Measurements from ENCODE around the gene GRM7.
"Not testable (repeated sequence)": the region's sequence is repeated elsewhere in the genome, so short reads cannot be mapped to it uniquely, and the experiment has no call there.

GRM7 gene

DNA sequence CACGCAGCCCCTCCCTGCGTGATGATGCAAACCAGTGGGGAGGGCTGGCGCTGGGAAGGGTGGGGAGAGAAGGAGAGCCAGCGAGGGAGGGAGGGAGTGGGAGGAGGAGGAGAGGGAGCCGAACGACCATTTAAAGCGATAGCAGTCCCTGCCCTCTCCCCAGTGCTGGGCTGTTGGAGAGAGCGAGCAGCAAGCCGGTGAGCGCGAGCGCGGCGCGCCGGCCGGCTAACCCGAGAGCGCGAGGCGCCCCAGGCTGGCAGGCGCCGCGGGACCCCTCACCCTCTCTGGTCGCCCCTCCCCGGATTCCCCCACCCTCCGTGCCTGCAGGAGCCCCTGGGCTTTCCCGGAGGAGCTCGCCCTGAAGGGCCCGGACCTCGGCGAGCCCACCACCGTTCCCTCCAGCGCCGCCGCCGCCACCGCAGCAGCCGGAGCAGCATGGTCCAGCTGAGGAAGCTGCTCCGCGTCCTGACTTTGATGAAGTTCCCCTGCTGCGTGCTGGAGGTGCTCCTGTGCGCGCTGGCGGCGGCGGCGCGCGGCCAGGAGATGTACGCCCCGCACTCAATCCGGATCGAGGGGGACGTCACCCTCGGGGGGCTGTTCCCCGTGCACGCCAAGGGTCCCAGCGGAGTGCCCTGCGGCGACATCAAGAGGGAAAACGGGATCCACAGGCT, at the start of gene GRM7:
Gene GRM7, plus strand, starts transcription at position 162 of the 671 bp plus-strand sequence.
- intact Hi-C loops (cut with DNase I): no loop called here
- DNase-seq: peak in 9 of 10 donors; percentile 28 to 96 (median 82)

DNA sequence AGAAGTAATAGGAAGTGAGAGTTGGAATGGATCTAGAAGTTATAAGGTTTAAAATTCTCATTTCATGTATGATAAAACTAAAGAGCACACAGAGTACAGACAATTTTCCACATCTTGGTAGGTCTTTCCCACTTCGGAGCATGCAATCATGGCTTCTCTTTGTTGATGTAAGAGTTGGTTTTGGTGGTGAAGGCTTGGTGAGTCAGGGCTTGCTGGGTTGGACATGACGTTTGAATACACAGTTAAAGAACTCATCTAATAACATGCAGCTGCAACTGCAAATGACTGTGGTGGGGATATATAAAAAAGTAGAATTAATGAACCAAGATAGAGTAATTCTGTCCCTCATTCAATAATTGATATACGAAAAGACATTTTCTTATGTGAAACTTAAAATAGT, 39.5 kb upstream of the GRM7 start:
- intact Hi-C loops (cut with DNase I): no loop called here
- no peak for DNase-seq

DNA sequence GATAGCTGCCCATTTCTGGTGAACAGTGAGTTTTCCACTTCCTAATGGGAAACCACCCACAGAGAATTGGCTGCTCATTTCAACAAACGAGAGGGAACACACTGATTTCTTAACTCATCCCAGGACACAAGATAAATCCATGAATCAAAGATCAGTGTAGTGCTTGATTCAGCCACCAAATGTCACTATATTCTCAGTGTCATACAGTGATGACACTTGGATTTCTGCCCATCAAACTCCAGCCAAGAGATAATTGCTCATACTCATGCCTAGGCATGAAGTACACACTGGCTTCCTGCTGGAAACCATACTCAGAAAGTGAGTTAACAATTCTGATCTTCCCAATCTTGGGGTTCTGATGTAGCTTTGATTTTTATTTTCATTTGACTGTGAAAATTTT, 35.4 kb upstream of the GRM7 start:
- DNase-seq: no peak
- intact Hi-C loops (cut with DNase I): no loop called here

DNA sequence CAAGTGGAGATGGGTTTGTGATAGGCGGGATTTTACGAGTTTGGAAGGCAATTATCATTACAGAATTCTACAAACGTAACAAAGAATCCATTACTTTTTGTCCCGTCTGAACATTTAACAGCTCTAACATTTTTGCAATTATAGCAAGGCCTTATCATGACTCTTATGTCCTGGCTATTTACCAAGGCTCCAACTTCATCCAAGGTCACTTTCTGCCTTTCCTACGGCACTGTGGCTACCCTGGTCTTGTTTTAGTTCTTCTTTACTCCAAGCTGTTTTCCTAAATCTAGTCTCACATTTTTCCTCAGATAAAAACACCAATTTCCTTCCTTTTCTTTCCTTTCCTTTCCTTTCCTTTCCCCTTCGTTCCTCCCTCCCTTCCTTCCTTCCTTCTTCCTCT, 33.5 kb upstream of the GRM7 start:
- DNase-seq: no peak
- intact Hi-C loops (cut with DNase I): no loop called here

DNA sequence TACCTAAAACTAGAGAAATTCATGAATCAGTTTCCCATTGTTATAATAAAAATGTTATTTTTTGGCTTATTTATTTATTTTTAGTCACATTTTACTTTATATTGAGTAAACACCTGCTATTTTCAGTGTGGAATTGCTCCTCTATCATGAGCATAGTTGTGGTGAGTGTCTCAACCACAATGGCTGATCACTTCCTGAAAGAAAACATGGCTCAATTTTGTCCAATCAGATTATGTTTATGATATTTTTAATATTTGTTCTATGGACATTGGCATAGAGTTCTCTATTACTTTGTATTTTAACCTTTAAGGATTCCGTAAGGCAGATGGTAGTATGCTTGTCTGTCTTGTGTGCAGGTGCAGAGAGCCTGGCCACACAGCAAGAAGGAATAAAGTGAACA, 16.2 kb upstream of the GRM7 start:
- no peak for DNase-seq
- intact Hi-C loops (cut with DNase I): no loop called here

DNA sequence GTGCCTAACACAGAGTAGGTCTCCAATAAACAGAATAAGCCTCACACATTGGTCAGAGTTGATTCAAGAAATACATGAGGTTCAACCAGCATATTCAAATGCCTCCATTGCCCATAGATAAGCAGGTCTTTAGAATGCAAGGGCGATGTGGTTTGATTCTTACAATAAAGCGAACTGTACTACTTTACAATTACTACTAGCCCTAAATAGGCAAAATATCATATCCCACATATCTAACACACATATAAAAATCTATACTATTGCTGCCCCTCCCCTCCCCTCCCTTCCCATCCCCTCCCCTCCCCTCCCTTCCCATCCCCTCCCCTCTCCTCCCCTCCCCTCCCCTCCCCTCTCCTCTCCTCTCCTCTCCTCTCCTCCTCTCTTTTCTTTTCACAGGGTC, 6.7 kb upstream of the GRM7 start:
- DNase-seq: no peak
- intact Hi-C loops (cut with DNase I): no loop called here

DNA sequence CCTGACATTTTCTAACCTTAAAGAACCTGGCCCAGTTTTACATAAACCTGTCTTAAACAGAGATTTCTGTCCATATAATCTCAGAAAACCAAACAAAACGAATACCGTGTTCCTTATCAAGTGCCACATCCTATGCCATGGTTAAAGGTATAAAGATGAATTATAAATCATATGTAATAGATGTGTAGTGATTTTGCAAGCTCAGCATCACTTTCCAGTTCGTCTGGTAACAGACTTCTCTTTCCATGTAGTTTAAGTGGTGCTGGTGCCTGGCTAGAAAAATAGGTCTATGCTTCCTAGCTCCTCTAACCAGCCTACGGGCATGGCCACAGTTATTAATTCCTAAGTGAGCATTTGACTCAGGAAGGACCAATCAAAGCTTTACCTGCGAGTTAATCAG, 3.4 kb upstream of the GRM7 start:
- DNase-seq: no peak
- intact Hi-C loops (cut with DNase I): no loop called here

DNA sequence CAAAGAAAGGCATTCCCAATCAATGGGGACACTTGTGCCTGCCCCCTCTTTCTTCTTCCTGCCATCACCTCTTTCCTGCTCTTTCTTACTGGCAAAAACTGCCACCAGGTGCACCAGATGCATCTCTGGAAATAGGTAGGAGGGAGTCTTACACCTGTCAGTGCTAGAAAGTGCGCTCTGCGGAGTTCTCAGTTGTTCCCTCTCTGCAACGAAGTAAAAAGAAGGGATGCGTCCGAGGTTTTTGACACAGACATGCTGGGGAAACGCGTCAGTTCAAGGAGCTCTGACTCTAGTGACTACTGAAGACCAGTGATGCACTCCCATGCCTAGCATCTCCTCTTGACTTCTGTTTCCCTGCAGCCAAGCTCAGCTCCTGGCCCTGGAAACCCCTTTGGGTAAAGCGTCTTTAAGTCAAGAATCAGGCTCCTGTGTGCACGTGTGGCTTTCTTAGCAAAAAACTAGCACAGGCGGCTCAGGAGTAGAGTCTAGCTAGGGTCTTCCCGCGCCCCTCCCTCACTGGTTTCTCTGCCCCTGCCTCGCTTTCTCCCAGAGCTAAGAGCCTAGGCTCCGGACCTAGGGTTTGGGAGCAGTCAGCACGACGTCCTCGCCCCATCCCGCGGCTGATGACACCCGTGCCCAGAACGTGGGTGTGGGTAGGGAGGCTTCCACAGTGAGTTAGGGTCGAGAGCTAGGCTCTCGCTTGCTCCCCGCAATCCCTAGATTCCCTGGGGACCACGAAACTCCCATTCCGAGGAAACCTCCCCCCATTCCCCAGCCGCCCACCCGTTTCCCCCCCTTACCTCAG, 564 bp upstream of the GRM7 start:
- intact Hi-C loops (cut with DNase I): no loop called here
- DNase-seq: no peak

DNA sequence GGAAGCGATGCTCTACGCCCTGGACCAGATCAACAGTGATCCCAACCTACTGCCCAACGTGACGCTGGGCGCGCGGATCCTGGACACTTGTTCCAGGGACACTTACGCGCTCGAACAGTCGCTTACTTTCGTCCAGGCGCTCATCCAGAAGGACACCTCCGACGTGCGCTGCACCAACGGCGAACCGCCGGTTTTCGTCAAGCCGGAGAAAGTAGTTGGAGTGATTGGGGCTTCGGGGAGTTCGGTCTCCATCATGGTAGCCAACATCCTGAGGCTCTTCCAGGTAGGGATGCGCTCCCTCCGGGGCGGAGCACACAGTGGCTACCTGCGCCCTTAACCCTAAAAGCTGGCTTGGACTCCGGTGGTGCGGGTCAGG, 698 bp downstream of the GRM7 start:
- intact Hi-C loops (cut with DNase I): no loop called here

DNA sequence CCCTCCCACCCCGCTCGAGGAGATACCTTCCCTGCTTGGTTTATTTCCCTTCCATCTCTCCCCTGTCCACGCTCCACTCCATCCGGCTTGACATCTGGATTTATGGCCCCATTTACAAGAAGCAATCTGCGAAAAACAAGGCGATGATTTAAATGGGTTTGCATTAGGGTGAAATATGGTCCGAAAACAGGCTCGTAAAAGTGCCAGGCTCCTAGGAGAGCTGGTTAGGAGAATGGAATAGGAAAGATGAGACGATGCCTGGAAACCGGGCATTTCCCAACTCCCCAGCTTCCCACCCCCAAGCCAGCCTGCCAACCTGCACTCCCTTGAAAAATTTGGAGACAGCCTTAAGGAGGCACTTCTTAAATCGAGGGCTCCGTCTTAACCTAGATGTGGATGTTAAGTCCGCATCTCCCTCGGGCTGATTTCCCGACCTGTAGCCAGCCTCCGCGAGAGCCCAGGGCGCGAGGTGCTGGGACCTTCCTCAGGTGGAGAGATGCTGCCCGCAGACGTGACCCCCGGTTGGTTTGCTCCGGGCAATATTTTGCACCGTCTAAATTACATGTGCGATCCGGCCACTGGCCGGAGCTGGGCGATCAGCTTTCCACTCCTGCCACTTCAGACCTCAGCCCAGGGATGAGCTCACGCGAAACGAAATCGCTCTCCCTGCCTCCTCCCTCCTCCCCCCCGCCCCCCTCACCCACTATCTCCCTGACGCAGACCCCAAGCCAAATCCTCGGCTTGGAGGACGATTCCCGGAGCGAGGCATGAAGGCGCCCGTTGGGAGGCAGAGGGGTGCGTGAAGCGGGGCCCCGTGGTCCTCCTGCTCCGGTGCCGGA, 1.3 kb downstream of the GRM7 start:
- DNase-seq: peak in 4 of 10 donors; percentile 22 to 82 (median 52)
- intact Hi-C loops (cut with DNase I): no loop called here

More for the DNA sequence above, 698 bp downstream of the GRM7 start:
- peak in 6 of 10 donors; percentile 23 to 85 (median 58) for DNase-seq

DNA sequence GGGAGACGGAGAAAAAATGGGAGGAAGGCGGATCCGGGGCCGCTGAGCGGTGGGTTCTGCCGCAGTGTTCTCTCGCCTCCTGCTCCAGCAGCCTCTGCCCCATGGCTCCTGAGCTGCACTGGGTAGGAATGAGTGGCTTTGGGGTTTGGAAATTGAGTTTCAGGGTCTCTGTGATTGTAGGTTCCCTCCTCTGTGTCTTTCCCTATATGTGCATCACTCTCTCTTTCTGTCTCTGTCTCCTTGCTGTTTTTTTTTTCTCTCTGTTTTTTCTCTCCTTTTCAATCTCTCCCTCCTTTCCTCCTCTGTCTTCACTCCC, 1.9 kb downstream of the GRM7 start:
- intact Hi-C loops (cut with DNase I): no loop called here
- peak in 2 of 10 donors; percentile 81 to 88 for DNase-seq

DNA sequence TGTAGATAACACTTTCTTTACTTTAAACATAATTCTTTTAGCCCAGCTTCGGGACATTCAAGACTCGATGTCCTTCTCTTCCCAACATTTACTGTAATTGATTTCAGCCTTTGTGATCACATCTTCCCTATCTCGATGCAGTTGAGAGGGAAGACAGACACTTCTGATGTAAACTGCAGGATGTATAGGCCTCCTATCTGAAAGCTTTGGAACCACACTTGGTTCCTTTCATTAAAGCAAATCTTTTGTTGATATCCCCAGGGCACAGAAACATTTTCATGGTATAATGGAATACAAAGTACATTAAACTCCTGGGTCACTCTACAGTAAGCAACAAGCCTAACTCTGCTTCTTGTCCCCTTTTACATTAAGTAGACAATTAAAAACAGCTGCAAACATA, 6.4 kb downstream of the GRM7 start:
- intact Hi-C loops (cut with DNase I): no loop called here
- DNase-seq: no peak

DNA sequence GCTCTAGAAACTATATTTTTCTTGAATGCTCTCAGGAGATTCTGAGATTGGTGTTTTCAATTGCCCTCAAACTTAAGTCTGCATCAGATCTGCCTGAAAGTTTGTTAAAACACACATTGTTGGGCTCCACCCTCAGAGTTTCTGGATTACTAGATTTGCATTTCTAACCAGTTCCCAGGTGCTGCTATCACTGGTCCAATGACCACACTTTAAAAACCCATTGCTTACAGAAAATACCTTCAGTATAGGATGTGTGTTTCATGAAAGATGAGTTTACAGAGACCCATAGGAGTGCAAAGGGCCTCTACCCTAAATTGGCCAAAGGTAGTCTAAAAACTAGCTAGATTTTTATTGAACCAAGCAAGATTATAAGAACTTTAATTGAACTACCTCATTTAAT, 17.8 kb downstream of the GRM7 start:
- intact Hi-C loops (cut with DNase I): no loop called here
- no peak for DNase-seq

DNA sequence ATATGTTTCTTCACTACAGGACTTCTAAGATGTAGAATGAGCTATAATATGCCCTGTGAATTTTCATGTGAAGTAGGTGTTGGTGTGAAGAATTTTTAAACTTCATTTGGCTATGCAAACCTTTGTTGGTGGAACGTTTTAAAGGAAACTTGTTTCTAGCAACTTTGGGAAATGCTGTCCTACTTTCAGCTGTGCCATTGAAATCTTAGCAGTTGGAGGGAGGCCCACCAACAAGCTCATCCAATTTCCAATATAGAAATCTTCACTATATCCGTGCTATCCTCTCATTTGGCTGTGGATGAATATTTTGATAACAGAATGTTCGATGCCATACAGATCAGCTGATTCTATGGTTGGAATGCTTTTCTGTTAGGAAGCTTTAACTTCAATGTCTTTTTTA, 51.3 kb downstream of the GRM7 start:
- no peak for DNase-seq
- intact Hi-C loops (cut with DNase I): no loop called here

DNA sequence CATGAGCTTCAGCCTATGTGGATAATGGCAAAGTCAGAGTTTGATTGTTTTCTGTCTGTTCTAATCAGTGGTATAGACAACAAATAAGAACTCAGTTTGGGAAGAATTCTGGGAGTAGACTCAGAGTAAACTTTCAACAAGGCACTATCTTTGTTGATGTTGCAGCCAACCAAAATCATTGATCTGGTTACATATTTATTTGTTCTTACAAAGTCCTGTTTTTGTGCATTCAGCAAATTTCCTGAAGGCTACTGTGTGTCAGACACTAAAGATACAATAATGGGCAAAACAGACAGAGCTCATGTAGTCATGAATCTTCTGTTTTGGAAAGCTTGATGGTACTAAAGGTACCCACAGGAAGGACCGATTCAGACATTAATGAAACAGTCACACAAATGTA, 55.0 kb downstream of the GRM7 start:
- DNase-seq: no peak
- intact Hi-C loops (cut with DNase I): no loop called here

DNA sequence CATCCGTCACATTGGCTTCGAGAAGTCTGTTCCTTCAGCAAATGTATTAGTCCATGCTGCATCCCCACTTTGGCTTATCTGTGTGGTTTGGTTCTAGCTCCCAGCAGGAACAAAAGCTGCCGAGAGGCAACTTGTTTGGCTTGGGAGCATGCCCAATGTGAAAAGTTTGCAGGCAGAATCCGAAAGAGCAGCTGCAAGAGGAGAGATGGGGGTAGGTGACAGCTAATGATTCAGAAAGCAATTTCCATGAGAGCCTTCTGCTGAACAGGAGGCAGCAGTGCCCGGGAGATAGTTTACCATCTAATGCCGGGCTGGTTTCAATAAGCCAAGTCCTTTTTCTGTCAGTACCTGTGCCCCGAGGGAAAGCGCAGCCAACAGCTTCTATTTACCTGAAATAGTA, 60.2 kb downstream of the GRM7 start:
- DNase-seq: peak in 6 of 10 donors; percentile 24 to 81 (median 45)

DNA sequence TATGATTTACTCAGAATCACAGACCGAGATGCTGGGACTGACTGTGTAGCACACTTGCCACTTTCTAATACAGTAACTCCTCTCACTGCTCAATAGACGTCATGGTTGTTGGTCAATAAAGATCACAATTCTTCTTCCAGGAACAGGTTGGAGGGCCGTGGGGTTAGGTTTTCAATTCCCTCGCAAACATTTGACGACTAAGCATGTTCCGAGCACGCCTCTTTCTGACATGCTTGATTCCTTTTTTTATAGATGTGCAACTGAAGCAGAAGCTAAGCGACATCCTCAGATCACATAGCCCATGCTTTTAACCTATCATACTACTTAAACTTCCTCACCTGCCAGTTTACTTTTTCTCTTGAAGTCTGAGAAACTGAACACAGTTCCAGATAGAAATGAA, 61.0 kb downstream of the GRM7 start:
- no peak for DNase-seq
- intact Hi-C loops (cut with DNase I): no loop called here

More for the DNA sequence above, 60.2 kb downstream of the GRM7 start:
- intact Hi-C loops (cut with DNase I): no loop called here

DNA sequence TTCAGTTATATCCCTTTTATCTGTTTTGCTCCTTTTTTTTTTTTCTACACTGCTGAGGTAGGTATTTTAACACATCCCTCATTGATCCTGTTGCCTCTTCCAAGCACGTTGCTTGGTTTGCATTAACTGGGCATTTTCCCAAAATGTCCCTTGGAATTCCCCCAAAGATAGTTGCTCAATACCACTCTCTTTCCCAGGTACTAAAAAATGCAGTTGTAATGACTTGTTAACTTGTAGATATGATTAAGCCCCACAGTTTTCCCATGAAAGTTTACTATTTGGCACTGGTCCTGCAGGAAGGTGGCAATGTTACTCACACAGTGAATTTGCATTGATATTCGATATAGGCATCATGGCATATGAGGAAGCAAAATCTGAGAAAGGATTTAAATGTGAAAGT, 67.1 kb downstream of the GRM7 start:
- no peak for DNase-seq
- intact Hi-C loops (cut with DNase I): no loop called here

DNA sequence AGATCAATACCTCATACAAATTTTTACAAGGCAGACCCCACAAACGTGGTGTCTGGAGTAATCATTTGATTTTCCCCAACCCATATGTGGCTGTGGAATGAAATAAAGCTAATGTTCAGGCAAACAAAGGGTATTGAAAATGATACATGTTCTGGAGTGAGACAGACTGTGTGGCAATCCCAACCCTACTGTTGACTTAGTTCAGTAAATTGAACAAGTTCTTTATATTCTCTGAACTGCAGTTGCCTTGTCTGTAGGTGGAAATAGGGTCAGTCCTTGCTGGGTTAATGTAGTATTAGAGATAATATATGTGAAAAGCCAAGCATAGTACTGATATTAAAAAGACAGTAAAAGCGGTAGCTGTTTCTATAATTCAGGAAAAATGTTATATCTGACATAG, 69.0 kb downstream of the GRM7 start:
- intact Hi-C loops (cut with DNase I): no loop called here
- DNase-seq: no peak

DNA sequence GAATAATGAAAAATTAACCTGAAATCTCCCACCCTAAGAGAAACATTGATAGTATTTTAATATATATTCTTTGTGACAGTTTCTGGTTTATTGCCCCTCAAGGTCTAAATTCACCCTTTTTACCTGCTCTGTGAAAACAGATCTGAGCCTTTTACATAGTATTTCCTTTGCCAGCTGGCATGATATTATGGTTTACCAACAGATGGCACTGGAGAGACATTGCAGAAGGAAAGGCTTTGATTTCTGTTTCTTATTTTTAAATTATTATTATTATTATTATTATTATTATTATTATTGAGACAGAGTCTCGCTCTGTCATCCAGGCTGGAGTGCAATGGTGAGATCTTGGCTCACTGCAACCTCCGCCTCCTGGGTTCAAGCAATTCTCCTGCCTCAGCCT, 74.5 kb downstream of the GRM7 start:
- DNase-seq; intact Hi-C loops (cut with DNase I): not testable (repeated sequence)

DNA sequence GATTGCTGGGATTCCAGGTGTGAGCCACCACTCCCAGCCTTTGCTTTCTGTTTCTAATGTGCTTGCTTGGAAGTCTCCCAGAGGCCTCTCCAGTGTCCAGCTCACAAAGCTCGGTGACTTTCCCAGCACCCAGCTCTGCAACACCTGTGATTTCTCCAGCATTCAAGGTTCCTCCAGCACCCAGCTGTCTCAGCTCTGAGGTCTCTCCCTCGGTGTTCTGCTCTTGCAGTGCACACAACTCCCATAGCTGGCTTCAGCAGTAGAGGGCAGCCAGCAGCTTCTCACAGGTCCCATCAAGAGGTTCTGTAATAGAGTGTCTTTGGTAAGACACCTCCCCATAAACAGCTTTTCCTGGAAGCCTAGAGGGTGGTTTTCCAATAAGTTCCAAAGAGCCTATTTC, 75.1 kb downstream of the GRM7 start:
- peak in 1 of 10 donors; percentile 49 for DNase-seq
- intact Hi-C loops (cut with DNase I): no loop called here

Data from posterior cingulate gyrus (tissue), 11 donors.